PC-9 (cell line): Measurements from ENCODE around the gene MET. TPM values are rescaled to one million over a fixed set of nuclear protein-coding genes. Genes with fewer than 3 reads are reported as not detected.

Source experiments
- BruUV-seq: library from RNA; stranded (reverse); fragments of 400-500 nt; replicated peaks from 2 replicates; lab custom pipeline; 2021; lab: Mats Ljungman, UMichigan
- CTCF ChIA-PET: fragments of 300-600 bp; sonication (Branson Sonifier 250); formaldehyde crosslinking; loops from one replicate; lab custom pipeline; 2022; ENCODE audit warnings: antibody characterized with exemption; lab: Charles Lee
- POLR2A ChIA-PET: fragments of 300-600 bp; sonication (Branson Sonifier 250); formaldehyde crosslinking; loops from one replicate; lab custom pipeline; 2022; ENCODE audit warnings: antibody characterized with exemption; ENCODE audit not compliant: unreplicated experiment; lab: Charles Lee
- DNase-seq, 2 experiments: peaks; one replicate each; pipeline versions ENCODE4 v3.0.0 to v3.0.0-alpha.2; 2015 to 2022; ENCODE audit warnings: mixed read lengths in 1 of 2
- H2AFZ ChIP-seq: fragments of 200-600 bp; sonication (generic); 2 replicates; pipeline ENCODE4 v1.8.1; 2017; ENCODE audit warnings: antibody characterized with exemption
- H3F3A ChIP-seq: fragments of 200-600 bp; sonication (generic); 2 replicates; pipeline ENCODE4 v1.8.1; 2017; ENCODE audit warnings: antibody characterized with exemption, mild to moderate bottlenecking, low read depth; ENCODE audit not compliant: insufficient read depth
- H3K27ac ChIP-seq: fragments of 200-600 bp; sonication (generic); 2 replicates; pipeline ENCODE4 v1.6.1; 2016; ENCODE audit warnings: mixed run types
- H3K27me3 ChIP-seq: fragments of 200-600 bp; sonication (generic); 2 replicates; pipeline ENCODE4 v1.6.1; 2016; ENCODE audit warnings: low read depth, mixed run types; ENCODE audit not compliant: insufficient read depth
- H3K36me3 ChIP-seq: fragments of 200-600 bp; sonication (generic); 2 replicates; pipeline ENCODE4 v1.6.1; 2016; ENCODE audit warnings: low read depth, mixed run types
- H3K4me1 ChIP-seq: fragments of 200-600 bp; sonication (generic); replicated peaks from 2 replicates; pipeline ENCODE4 v1.6.1; 2016; ENCODE audit warnings: mixed run types; ENCODE audit not compliant: insufficient read depth
- H3K4me2 ChIP-seq: fragments of 200-600 bp; sonication (generic); 2 replicates; pipeline ENCODE4 v1.6.1; 2017; ENCODE audit warnings: mixed run types
- H3K4me3 ChIP-seq: fragments of 200-600 bp; sonication (generic); 2 replicates; pipeline ENCODE4 v1.6.1; 2016; ENCODE audit warnings: mixed run types
- H3K79me2 ChIP-seq: fragments of 200-600 bp; sonication (generic); 2 replicates; pipeline ENCODE4 v1.6.1; 2017; ENCODE audit warnings: low read depth, mixed run types
- H3K9me2 ChIP-seq: fragments of 200-600 bp; sonication (generic); 2 replicates; pipeline ENCODE4 v1.8.1; 2017; ENCODE audit warnings: mild to moderate bottlenecking; ENCODE audit not compliant: insufficient read depth
- H3K9me3 ChIP-seq: fragments of 200-600 bp; sonication (generic); 2 replicates; pipeline ENCODE4 v1.8.1; 2016; ENCODE audit warnings: low read depth; ENCODE audit not compliant: insufficient read depth
- H4K20me1 ChIP-seq: fragments of 200-600 bp; sonication (generic); 2 replicates; pipeline ENCODE4 v1.8.1; 2017; ENCODE audit not compliant: insufficient read depth
- EZH2 ChIP-seq: fragments of 200-600 bp; sonication (generic); IDR thresholded peaks from 2 replicates; pipeline ENCODE4 v1.8.0; 2017; ENCODE audit warnings: antibody characterized with exemption, low read depth
- intact Hi-C: fragments of 100-400 bp; cut with micrococcal nuclease; formaldehyde crosslinking; loops from one replicate; pipeline ENCODE4 v1.10.0; 2022; ENCODE audit not compliant: unreplicated experiment
- total RNA-seq: library from RNA; stranded (reverse); gene quantifications from 2 replicates; pipeline ENCODE4 v1.2.3, GENCODE V29; 2021
- TF ChIP-seq, protein P1 (sequence below): fragments of 200-600 bp; sonication (generic); conservative IDR thresholded peaks from 2 replicates; pipeline ENCODE4 v1.6.1; 2017; ENCODE audit warnings: mixed run types, antibody characterized with exemption, mild to moderate bottlenecking, moderate library complexity

MET gene
- total RNA-seq, 1 experiment from 2014 or later, result 287 TPM

DNA sequence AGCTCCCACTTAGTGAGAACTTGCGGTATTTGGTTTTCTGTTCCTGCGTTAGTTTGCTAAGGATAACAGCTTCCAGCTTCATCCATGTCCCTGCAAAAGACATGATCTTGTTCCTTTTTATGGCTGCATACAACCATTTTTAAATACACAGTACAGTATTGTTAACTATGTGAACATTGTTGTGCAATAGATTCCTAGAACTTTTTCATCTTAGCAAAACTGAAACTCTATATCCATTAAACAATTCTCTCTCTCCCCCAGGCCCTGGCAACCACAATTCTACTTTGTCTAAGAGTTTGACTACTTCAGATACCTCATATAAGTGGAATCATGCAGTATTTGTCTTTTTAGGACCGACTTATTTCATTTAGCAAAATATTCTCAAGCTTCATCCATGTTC, 118.0 kb downstream of the MET start:
- BruUV-seq, result no TSS peak
- Histone ChIP-seq H3K4me2 (no peak overlapping the region), H3K79me2 (no peaks in the 10 kb centered on the region), H2AFZ (no peak overlapping the region), H3K4me3 (no peak overlapping the region), H3K27me3 (no peaks in the 10 kb centered on the region), H3K36me3 (peaks cover 22% of the 10 kb centered on the region; the same call in 1 of the 2 replicates), H3K27ac (no peak overlapping the region), H3K9me3 (no peaks in the 10 kb centered on the region), H3K9me2 (no peaks in the 10 kb centered on the region), H3K4me1 (peaks cover 10% of the 10 kb centered on the region; the same call in 1 of the 2 replicates), H3F3A (no peaks in the 10 kb centered on the region; the same call in 1 of the 2 replicates), H4K20me1 (no peaks in the 10 kb centered on the region)
- POLR2A ChIA-PET, result no interaction called here
- no peak for DNase-seq
- intact Hi-C loops, result no loop called here
- CTCF ChIA-PET, result no interaction called here
- TF ChIP-seq, protein P1, sequence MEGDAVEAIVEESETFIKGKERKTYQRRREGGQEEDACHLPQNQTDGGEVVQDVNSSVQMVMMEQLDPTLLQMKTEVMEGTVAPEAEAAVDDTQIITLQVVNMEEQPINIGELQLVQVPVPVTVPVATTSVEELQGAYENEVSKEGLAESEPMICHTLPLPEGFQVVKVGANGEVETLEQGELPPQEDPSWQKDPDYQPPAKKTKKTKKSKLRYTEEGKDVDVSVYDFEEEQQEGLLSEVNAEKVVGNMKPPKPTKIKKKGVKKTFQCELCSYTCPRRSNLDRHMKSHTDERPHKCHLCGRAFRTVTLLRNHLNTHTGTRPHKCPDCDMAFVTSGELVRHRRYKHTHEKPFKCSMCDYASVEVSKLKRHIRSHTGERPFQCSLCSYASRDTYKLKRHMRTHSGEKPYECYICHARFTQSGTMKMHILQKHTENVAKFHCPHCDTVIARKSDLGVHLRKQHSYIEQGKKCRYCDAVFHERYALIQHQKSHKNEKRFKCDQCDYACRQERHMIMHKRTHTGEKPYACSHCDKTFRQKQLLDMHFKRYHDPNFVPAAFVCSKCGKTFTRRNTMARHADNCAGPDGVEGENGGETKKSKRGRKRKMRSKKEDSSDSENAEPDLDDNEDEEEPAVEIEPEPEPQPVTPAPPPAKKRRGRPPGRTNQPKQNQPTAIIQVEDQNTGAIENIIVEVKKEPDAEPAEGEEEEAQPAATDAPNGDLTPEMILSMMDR, result no peak
- no peak for TF ChIP-seq EZH2

DNA sequence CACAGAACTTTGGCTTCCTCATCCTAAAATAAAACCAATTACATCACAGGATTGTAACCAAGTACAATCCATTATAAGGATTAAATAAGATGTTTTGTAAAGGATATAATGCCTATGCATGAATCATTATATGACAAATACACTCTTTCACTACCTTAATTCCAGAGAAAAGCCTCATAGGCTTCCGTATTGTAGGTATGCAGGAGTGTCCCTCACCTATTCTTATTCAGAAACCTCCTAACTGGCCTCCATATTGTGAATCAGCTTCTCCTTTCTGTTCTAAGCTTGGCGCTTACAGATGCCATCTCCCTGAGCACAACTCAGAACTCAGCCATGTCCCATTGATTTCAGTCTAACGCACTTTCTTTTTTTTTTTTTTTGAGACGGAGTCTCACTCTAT, 120.8 kb downstream of the MET start:
- H3K4me3 ChIP-seq, result no peak overlapping the region
- POLR2A ChIA-PET, result no interaction called here
- H3K4me2 ChIP-seq, result no peak overlapping the region
- H3K79me2 ChIP-seq, result no peaks in the 10 kb centered on the region
- no peaks in the 10 kb centered on the region for H3K9me3 ChIP-seq
- TF ChIP-seq, protein P1, result no peak
- TF ChIP-seq EZH2, result no peak
- H4K20me1 ChIP-seq, result no peaks in the 10 kb centered on the region
- H3K27me3 ChIP-seq, result no peaks in the 10 kb centered on the region
- no TSS peak for BruUV-seq
- no peaks in the 10 kb centered on the region for H3K9me2 ChIP-seq
- DNase-seq, result no peak
- H3K27ac ChIP-seq, result no peak overlapping the region
- H3K4me1 ChIP-seq, result peaks cover 6% of the 10 kb centered on the region
- CTCF ChIA-PET, result no interaction called here
- H3K36me3 ChIP-seq, result peaks cover 20% of the 10 kb centered on the region; the same call in 1 of the 2 replicates
- intact Hi-C loops, result no loop called here
- H2AFZ ChIP-seq, result no peak overlapping the region
- no peaks in the 10 kb centered on the region; the same call in 1 of the 2 replicates for H3F3A ChIP-seq

DNA sequence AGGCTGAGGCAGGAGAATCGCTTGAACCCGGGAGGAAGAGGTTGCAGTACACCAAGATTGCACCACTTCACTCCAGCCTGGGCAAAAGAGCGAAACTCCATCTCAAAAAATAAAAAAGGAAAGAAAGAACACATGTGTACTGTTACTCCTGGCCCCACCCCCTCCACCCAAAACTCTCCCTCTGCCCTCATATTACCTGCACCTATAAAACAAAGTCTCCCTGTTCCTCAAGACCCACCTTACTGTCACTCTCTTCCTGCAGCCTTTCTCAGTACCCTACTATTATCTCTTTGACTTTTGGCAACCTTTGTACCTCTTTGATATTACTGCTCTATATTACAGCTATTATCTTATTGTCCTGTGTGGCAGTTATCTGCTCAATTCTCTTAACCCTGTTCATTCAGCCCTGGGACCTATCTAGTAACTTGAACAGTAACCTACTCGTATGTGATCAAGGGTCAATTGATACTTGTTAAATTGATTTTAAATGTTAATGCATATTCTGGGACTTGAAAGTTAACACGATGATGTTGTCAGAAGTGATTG, 121.9 kb downstream of the MET start:
- Histone ChIP-seq H2AFZ (no peak overlapping the region), H3K79me2 (no peaks in the 10 kb centered on the region), H3K4me1 (peaks cover 9% of the 10 kb centered on the region), H3K9me2 (no peaks in the 10 kb centered on the region), H3K4me3 (no peak overlapping the region), H3K27me3 (no peaks in the 10 kb centered on the region), H3K36me3 (peaks cover 18% of the 10 kb centered on the region; the same call in 1 of the 2 replicates), H3K4me2 (no peak overlapping the region), H3K9me3 (no peaks in the 10 kb centered on the region), H4K20me1 (no peaks in the 10 kb centered on the region), H3K27ac (no peak overlapping the region), H3F3A (no peaks in the 10 kb centered on the region; the same call in 1 of the 2 replicates)
- TF ChIP-seq, protein P1, result no peak
- no peak for TF ChIP-seq EZH2
- no peak for DNase-seq
- intact Hi-C loops, result no loop called here
- ChIA-PET CTCF (interaction anchor here (0.6 kb wide), 1 partner anchor 13 kb away, joined by 5 read pairs; no protein-coding TSS in a partner anchor), POLR2A (no interaction called here)
- no TSS peak for BruUV-seq
